Thymus (tissue), 11 donors: ENCODE measurements around the gene SNRNP27. TPM values are rescaled to one million over a fixed set of nuclear protein-coding genes. Genes with fewer than 3 reads are reported as not detected.
A peak's percentile ranks its signal among the peaks of the same experiment; 100 is the strongest.

Experiments used
- DNase-seq, 9 donors: peaks; one replicate each; pipeline ENCODE4 v3.0.0-alpha.2; 2013; ENCODE audit warnings: low spot score in 9 of 9, low read depth in 6 of 9, missing footprints in 1 of 9
- H3K27ac ChIP-seq, 2 donors: one replicate each; pipeline ENCODE4 v1.5.1; 2013; ENCODE audit warnings: control low read depth in 1 of 2, low read depth in 1 of 2, low read length in 1 of 2, mild to moderate bottlenecking in 1 of 2, moderate library complexity in 1 of 2
- H3K27me3 ChIP-seq, 2 donors: one replicate each; pipeline ENCODE4 v1.5.1; 2013; ENCODE audit warnings: low read length in 1 of 2; ENCODE audit not compliant: control insufficient read depth in 2 of 2, insufficient read depth in 1 of 2
- H3K36me3 ChIP-seq, 2 donors: one replicate each; pipeline ENCODE4 v1.5.1; 2013; ENCODE audit warnings: low read length in 1 of 2, mild to moderate bottlenecking in 1 of 2, moderate library complexity in 1 of 2; ENCODE audit not compliant: control insufficient read depth in 2 of 2, insufficient read depth in 2 of 2
- H3K4me1 ChIP-seq, 2 donors: one replicate each; pipeline ENCODE4 v1.5.1; 2013; ENCODE audit warnings: low read length in 2 of 2; ENCODE audit not compliant: control insufficient read depth in 2 of 2, insufficient read depth in 2 of 2
- H3K4me3 ChIP-seq, 2 donors: one replicate each; pipeline ENCODE4 v1.5.1; 2013; ENCODE audit warnings: low read length in 2 of 2, control low read depth in 1 of 2, mild to moderate bottlenecking in 1 of 2
- H3K9me3 ChIP-seq, 2 donors: one replicate each; pipeline ENCODE4 v1.5.1; 2013; ENCODE audit warnings: low read length in 1 of 2, mild to moderate bottlenecking in 1 of 2; ENCODE audit not compliant: control insufficient read depth in 2 of 2, insufficient read depth in 1 of 2
- WGBS: extraction: QIAGEN DNeasy Blood & Tissue Kit; methylation state at CpG from one replicate; pipeline ENCODE4 v1.1.7; 2013; 5-methylcytosine and 5-hydroxymethylcytosine counted together
- polyA plus RNA-seq: library from polyadenylated mRNA; stranded (reverse); fragments of 200-250 nt; gene quantifications from one replicate; pipeline ENCODE4 v1.2.3, GENCODE V29; 2013
- total RNA-seq: library from RNA; stranded (reverse); fragments of 120-200 nt; gene quantifications from one replicate; pipeline ENCODE4 v1.2.4, GENCODE V29; 2013
- donor health status: healthy.

Gene SNRNP27
- total and polyA plus RNA-seq, 2 donors: 64.3 to 65.0 TPM

DNA sequence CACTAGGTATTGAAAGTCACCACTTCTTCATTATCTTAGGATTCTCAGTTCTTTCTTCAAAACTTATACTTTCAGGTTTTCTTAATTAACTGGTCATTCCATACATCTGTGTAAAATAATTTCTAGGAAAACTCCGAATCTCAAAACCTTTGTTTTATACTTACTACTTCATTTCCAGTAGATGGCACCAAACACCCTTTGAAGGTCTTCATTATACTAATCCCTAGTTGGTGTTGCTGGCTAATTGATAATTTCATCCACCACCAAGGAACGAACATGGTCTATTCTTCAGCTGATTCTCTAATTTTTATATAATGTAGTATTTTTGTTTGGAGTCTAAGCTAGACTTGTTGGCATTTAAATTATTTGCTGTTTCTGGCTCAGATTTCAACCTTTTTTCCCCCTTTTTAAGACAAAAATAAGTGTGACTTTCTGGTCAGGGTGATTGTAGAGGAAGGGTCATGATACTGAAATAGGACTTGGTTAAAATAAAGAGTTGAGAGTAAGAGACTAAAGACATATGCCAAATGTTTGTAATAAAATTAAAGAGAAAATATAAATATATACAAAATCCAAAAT, 18.3 kb downstream of the SNRNP27 start:
- Histone ChIP-seq H3K36me3 (peaks cover 15 to 30% of the 10 kb centered on the region in 2 donors), H3K4me3 (no peak overlapping the region), H3K27me3 (no peaks in the 10 kb centered on the region), H3K4me1 (peaks cover 4 to 6% of the 10 kb centered on the region in 2 donors), H3K27ac (no peak overlapping the region), H3K9me3 (peaks cover 0 to 3% of the 10 kb centered on the region in 2 donors)
- peak in 5 of 9 donors; percentile 48 to 80 (median 57) for DNase-seq
- 16% methylated on average over 2 of the region's 2 CpGs for WGBS

DNA sequence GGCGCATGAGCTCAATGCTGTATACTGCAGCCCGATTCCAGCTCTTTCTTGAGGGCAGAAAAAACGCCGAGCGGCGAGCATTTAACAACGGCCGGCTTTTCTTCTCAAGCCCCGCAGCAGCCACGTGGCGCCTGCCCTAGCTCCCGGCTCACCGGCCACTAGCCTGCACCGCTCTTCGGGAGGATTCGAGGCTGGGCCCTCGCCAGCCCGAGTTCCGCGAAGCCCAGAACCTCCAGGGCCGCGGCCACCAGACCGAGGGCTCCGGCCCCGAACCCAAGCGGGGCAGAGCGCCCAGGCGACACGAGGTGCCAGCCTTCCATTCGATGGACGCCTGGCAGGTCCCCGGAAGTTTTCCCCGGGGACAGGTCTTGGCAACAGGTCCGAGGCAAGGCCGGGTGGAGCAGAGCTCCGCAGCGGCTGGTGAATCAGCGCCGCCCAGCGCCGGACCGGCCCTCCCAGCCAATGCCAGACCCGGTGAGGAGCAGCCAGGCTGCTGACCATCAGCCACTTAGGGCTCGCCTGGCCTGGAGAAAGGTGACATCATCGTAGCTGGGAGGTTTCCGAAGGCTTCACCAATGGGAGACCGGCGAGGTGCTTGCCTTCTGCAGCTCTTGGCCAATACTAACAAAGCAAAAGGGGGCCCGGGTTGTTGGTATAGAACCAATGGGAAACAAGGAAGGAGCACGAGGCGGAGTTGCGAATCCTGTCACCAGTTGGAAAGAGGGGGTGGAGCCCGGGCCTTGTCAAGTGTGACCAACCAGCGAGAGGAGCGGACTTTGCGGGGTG, 20.6 kb downstream of the SNRNP27 start:
- Histone ChIP-seq H3K9me3 (peaks cover 0 to 3% of the 10 kb centered on the region in 2 donors), H3K36me3 (peaks cover 6 to 33% of the 10 kb centered on the region in 2 donors), H3K4me1 (peaks cover 9 to 10% of the 10 kb centered on the region in 2 donors), H3K4me3 (peak overlapping the region; percentile 97 to 98), H3K27ac (peak overlapping the region; percentile 96 to 98), H3K27me3 (no peaks in the 10 kb centered on the region)
- WGBS: under 1% methylated on average over 56 of the region's 56 CpGs
- peak; percentile 94 to 100 (median 99) for DNase-seq

DNA sequence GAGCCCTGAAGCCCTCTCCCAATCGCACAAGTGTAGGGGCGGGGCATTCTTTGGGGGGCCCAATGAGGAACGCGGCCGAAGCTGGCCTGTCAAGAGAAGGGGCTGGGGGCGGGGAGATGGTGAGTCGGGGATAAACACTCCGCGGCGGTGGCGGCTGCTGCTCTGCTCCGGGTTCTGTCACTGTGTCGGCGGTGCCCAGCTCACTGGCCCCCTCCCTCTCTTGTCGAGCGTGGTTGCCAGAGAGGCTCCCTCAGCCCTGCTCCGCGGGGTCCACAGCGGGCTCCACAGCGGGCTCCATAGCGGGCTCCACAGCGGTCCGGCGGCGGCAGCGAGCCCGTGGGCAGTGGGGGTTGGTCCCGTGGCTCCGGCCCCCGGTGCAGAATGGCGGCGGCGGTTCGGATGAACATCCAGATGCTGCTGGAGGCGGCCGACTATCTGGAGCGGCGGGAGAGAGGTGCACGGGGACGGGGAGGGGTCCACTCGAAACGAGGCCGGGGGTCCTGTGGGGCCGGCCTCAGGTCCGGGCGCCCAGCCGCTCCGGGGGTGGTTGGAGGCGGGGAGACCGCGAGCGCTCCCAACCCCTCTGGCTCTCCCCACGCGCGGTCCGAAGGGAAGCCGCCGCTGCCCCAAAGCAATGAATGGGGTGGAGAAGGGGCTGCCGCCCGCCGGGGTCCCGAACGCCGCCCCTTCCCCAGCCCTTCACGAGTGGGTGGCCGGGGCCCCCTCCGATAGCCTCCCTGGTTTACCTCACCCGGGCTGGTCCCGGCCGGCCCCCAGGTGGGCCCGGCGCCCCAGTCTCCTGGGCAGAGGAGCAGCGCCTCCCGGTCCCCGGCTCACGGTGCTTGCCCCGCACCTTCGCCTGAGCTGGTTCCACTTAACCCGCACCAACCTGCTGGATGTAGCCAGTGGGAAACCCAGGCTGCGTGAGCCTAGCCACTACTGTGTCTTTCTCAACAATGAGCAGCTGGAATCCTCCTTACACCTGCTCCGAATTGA, 21.5 kb downstream of the SNRNP27 start, which contains the start of gene MXD1:
TSS of gene MXD1 (plus strand) at position 160 of the 996 bp plus-strand sequence. CDS start at position 382, 222 bp downstream.
- H3K27ac ChIP-seq: peak within 1 kb of the TSS; percentile 96 to 98
- H3K4me3 ChIP-seq: peak within 1 kb of the TSS; percentile 97 to 98
- H3K27me3 ChIP-seq: no peaks in the 10 kb centered on the region
- under 1% methylated on average over 81 of the region's 81 CpGs for WGBS
- H3K9me3 ChIP-seq: peaks cover 0 to 3% of the 10 kb centered on the region in 2 donors
- peak in 2 of 9 donors; percentile 35 to 36 for DNase-seq
- peaks cover 12 to 37% of the 10 kb centered on the region in 2 donors for H3K36me3 ChIP-seq
- peaks cover 9 to 10% of the 10 kb centered on the region in 2 donors for H3K4me1 ChIP-seq

DNA sequence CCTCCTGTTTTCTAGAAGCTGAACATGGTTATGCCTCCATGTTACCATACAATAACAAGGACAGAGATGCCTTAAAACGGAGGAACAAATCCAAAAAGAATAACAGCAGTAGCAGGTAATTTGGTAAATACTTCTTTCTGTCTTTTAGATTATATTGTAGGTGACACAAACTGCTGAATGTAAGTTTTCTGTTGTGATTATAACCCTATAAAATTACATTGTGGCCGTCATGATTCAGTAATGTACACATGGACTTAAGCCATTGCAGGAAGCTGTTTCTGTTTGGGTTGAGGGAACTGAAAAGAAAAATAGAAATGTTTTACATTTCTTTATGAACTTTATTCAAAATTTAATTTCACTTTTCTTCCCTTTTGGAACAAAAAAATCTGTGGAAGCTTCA, 22.4 kb downstream of the SNRNP27 start:
- WGBS: 55% methylated on average over 2 of the region's 2 CpGs
- H3K9me3 ChIP-seq: peaks cover 0 to 3% of the 10 kb centered on the region in 2 donors
- peak overlapping the region; percentile 87 to 97 for H3K4me3 ChIP-seq
- peaks cover 9 to 10% of the 10 kb centered on the region in 2 donors for H3K4me1 ChIP-seq
- H3K27ac ChIP-seq: peak overlapping the region in 1 of 2 donors; percentile 91
- peak in 2 of 9 donors; percentile 38 to 43 for DNase-seq
- H3K27me3 ChIP-seq: no peaks in the 10 kb centered on the region
- peaks cover 12 to 46% of the 10 kb centered on the region in 2 donors for H3K36me3 ChIP-seq

- DNase-seq: no peak
- Histone ChIP-seq H3K36me3 (peaks cover 21 to 58% of the 10 kb centered on the region in 2 donors), H3K4me3 (peak overlapping the region in 1 of 2 donors; percentile 26), H3K9me3 (peaks cover 0 to 3% of the 10 kb centered on the region in 2 donors), H3K27me3 (no peaks in the 10 kb centered on the region), H3K27ac (peak overlapping the region in 1 of 2 donors; percentile 34), H3K4me1 (peaks cover 9 to 10% of the 10 kb centered on the region in 2 donors)
- 93% methylated on average over 3 of the region's 3 CpGs for WGBS
These were observed 24.1 kb downstream of the SNRNP27 start for GRCh38 chr2:69917852-69918251.

GRCh38 chr2:69918401-69918800, 24.6 kb downstream of the SNRNP27 start:
- Histone ChIP-seq H3K4me3 (no peak overlapping the region), H3K36me3 (peaks cover 26 to 60% of the 10 kb centered on the region in 2 donors), H3K27me3 (no peaks in the 10 kb centered on the region), H3K27ac (peak overlapping the region in 1 of 2 donors; percentile 34), H3K9me3 (peaks cover 0 to 3% of the 10 kb centered on the region in 2 donors), H3K4me1 (peaks cover 10 to 13% of the 10 kb centered on the region in 2 donors)
- WGBS: 63% methylated on average over 3 of the region's 3 CpGs
- no peak for DNase-seq

DNA sequence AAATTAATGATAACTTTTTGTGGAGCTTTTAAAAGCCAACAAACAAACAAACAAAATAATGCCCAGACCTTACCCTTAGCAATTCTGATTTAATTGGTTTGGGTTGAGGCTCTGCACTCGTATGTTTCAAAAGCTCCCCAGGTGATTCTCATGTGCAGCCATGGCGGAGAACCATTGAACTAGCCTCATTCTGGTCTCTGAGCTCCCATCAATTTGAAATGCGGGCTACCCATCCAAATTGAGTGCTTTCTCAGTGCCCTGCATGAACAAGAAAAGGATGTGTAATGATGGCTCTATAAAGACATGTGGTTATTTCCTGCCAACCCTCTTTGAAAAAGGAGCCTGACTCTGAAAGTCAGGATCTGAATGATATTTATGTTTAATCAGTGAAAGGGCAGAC, 29.4 kb downstream of the SNRNP27 start:
- Histone ChIP-seq H3K27ac (no peak overlapping the region), H3K36me3 (peaks cover 23 to 85% of the 10 kb centered on the region in 2 donors), H3K4me3 (no peak overlapping the region), H3K27me3 (no peaks in the 10 kb centered on the region), H3K4me1 (peaks cover 0 to 7% of the 10 kb centered on the region in 2 donors), H3K9me3 (no peaks in the 10 kb centered on the region)
- no peak for DNase-seq
- 99% methylated on average over 3 of the region's 3 CpGs for WGBS

- Histone ChIP-seq H3K4me1 (peaks cover 3 to 11% of the 10 kb centered on the region in 2 donors), H3K4me3 (no peak overlapping the region), H3K36me3 (peaks cover 21 to 68% of the 10 kb centered on the region in 2 donors), H3K27ac (no peak overlapping the region), H3K27me3 (no peaks in the 10 kb centered on the region), H3K9me3 (no peaks in the 10 kb centered on the region)
- 97% methylated on average over 3 of the region's 3 CpGs for WGBS
- no peak for DNase-seq
These were observed 33.2 kb downstream of the SNRNP27 start for GRCh38 chr2:69926849-69927515.
